Endothelial cell of umbilical vein (primary cell): ENCODE measurements around the gene APOM.

Source experiments
- EZH2 ChIP-seq: IDR thresholded peaks from 2 replicates; pipeline ENCODE4 v1.6.1; 2012; ENCODE audit warnings: borderline replicate concordance, low read depth, mild to moderate bottlenecking, moderate library complexity, low read length, inconsistent platforms; ENCODE audit not compliant: severe bottlenecking
- POLR2A ChIP-seq: IDR thresholded peaks from 2 replicates; pipeline ENCODE4 v1.6.1; 2012; ENCODE audit warnings: low read depth, mild to moderate bottlenecking, control low read depth, low read length
- POLR2AphosphoS5 ChIP-seq: IDR thresholded peaks from 2 replicates; pipeline ENCODE4 v1.6.1; 2012; ENCODE audit warnings: low read depth, mild to moderate bottlenecking, control low read depth, low read length, moderate library complexity; ENCODE audit not compliant: insufficient read depth
- TF ChIP-seq, protein P1 (sequence below), 2 donors: IDR thresholded peaks; 1 replicate in 1 of 2; 2 replicates in 1 of 2; pipeline ENCODE4 v1.5.1; 2011; ENCODE audit warnings: low read length in 2 of 2, mild to moderate bottlenecking in 2 of 2, moderate library complexity in 2 of 2, control low read depth in 1 of 2, inconsistent platforms in 1 of 2, low read depth in 1 of 2; ENCODE audit not compliant: insufficient read depth in 1 of 2; ENCODE audit errors: extremely low read depth in 1 of 2

DNA sequence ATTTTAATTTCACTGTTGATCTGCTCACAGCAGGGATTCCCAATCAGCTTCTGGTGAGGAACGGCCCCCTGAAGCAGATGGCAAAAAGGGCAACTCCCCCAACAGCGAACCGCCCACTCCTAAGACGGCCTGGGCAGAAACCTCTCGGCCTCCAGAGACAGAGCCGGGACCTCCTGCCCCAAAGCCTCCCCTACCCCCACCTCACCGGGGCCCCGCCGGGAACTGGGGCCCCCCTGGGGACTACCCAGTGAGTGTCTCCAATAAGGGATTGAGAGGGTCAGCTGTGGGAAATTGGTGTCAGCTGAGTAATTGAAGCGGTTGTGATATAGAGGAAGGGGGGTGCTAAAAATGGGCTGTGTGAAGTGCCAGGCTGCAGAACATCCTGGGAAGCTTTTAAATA, 28.7 kb upstream of the APOM start:
- TF ChIP-seq, protein P1, sequence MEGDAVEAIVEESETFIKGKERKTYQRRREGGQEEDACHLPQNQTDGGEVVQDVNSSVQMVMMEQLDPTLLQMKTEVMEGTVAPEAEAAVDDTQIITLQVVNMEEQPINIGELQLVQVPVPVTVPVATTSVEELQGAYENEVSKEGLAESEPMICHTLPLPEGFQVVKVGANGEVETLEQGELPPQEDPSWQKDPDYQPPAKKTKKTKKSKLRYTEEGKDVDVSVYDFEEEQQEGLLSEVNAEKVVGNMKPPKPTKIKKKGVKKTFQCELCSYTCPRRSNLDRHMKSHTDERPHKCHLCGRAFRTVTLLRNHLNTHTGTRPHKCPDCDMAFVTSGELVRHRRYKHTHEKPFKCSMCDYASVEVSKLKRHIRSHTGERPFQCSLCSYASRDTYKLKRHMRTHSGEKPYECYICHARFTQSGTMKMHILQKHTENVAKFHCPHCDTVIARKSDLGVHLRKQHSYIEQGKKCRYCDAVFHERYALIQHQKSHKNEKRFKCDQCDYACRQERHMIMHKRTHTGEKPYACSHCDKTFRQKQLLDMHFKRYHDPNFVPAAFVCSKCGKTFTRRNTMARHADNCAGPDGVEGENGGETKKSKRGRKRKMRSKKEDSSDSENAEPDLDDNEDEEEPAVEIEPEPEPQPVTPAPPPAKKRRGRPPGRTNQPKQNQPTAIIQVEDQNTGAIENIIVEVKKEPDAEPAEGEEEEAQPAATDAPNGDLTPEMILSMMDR (IDR thresholded peaks at IDR 0.05; ENCODE audit: extremely low read depth in 1 of 2, insufficient read depth in 1 of 2, low read depth in 1 of 2, low read length in 2 of 2) = no peak
- TF ChIP-seq POLR2A (no peak), POLR2AphosphoS5 (no peak), EZH2 (no peak)
